ENCODE results near the gene MMP23B.

Gene MMP23B

DNA sequence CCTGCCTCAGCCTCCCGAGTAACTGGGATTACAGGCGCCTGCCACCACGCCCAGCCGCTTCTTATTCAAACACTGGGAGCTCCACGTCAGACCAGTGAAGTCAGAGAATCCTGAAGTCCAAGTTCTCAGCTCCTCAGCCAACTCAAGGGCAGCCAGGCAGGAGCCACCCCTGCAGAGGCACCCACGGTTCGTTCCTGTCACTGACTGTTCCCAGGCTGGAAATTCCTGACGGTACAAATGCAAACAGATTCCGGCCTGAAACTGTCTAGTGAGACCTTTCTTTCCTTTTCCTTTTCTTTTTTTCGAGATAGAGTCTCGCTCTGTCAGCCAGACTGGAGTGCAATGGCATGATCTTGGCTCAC, 48.9 kb downstream of the MMP23B start:
- H3K27me3 ChIP-seq (ENCODE audit: insufficient read depth, low read length, poor library complexity, severe bottlenecking) = no peaks in the 10 kb centered on the region
- H3K4me2 ChIP-seq (ENCODE audit: low read depth, low read length, poor library complexity, severe bottlenecking) = no peak overlapping the region
- H3K9me3 ChIP-seq (ENCODE audit: insufficient read depth, low read depth, low read length) = no peaks in the 10 kb centered on the region
- peaks cover 44% of the 10 kb centered on the region; the same call in 1 of the 2 replicates for H3K79me2 ChIP-seq (ENCODE audit: insufficient read depth, low read length)
- H3F3A ChIP-seq (ENCODE audit: low read depth) = no peaks in the 10 kb centered on the region
- H3K9ac ChIP-seq (ENCODE audit: low read depth, low read length, poor library complexity, severe bottlenecking) = no peak overlapping the region
- H3K36me3 ChIP-seq (ENCODE audit: insufficient read depth, low read length) = no peaks in the 10 kb centered on the region
- no peak overlapping the region for H2AFZ ChIP-seq (ENCODE audit: low read length)
- H3K4me1 ChIP-seq (ENCODE audit: insufficient read depth, low read length, poor library complexity, severe bottlenecking) = peaks cover 13% of the 10 kb centered on the region
- TF ChIP-seq, protein P1, sequence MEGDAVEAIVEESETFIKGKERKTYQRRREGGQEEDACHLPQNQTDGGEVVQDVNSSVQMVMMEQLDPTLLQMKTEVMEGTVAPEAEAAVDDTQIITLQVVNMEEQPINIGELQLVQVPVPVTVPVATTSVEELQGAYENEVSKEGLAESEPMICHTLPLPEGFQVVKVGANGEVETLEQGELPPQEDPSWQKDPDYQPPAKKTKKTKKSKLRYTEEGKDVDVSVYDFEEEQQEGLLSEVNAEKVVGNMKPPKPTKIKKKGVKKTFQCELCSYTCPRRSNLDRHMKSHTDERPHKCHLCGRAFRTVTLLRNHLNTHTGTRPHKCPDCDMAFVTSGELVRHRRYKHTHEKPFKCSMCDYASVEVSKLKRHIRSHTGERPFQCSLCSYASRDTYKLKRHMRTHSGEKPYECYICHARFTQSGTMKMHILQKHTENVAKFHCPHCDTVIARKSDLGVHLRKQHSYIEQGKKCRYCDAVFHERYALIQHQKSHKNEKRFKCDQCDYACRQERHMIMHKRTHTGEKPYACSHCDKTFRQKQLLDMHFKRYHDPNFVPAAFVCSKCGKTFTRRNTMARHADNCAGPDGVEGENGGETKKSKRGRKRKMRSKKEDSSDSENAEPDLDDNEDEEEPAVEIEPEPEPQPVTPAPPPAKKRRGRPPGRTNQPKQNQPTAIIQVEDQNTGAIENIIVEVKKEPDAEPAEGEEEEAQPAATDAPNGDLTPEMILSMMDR (conservative IDR thresholded peaks at IDR 0.05; ENCODE audit: low read length) = no peak
- TF ChIP-seq EZH2phosphoT487 (IDR thresholded peaks at IDR 0.05; ENCODE audit: borderline replicate concordance) = no peak
- H4K20me1 ChIP-seq (ENCODE audit: insufficient read depth, low read length, poor library complexity, severe bottlenecking) = peaks cover 3% of the 10 kb centered on the region
- H3K9me2 ChIP-seq (replicated peaks; ENCODE audit: low read depth, low read length) = no peaks in the 10 kb centered on the region
- H3K4me3 ChIP-seq (ENCODE audit: low read length, poor library complexity, severe bottlenecking) = no peak overlapping the region

DNA sequence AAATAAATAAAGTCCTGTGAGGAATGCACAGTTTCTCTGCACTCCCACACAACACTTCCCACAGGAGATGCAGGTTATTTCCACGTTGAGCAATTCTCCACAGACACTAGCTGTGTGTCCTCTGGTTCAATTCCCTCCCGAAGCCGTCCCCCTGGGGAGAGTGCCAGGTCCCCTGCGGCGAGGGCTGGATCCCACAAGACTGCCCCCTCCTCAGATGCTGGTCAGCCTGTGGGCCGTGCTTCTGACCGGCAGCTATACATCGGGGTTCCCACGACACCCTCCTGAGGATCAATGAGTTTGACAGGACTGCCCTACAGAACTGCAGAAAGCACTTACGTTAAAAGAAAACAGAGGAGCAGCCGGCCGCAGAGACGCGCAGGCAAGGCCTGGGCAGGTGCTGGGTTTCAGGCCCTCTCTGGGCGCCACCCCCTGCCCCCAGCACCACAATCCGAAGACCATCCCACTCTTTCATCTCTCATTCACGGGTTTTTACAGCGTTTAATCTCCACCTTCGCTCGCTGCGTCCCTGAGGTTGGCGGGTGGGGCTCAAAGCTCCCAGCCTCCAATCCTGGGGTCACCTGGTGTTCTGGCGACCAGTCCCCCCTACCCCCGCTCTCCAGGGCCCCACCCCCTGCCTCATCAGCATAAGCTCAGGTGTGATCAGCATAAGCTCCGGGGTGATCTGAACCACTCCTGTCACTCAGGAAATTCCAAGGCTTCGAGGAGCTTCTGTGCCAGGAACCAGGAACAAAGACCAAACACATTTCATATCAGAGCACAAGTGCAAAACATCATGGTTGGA, 51.3 kb downstream of the MMP23B start:
- TF ChIP-seq, protein P1 (conservative IDR thresholded peaks at IDR 0.05; ENCODE audit: low read length) = no peak
- no peak for TF ChIP-seq EZH2phosphoT487 (IDR thresholded peaks at IDR 0.05; ENCODE audit: borderline replicate concordance)

More for the DNA sequence above, 51.3 kb downstream of the MMP23B start:
- Histone ChIP-seq H4K20me1 (ENCODE audit: insufficient read depth, low read length, poor library complexity, severe bottlenecking) (peaks cover 3% of the 10 kb centered on the region), H3K9me2 (replicated peaks; ENCODE audit: low read depth, low read length) (no peaks in the 10 kb centered on the region), H3K27me3 (ENCODE audit: insufficient read depth, low read length, poor library complexity, severe bottlenecking) (no peaks in the 10 kb centered on the region), H3K4me3 (ENCODE audit: low read length, poor library complexity, severe bottlenecking) (no peak overlapping the region), H3F3A (ENCODE audit: low read depth) (no peaks in the 10 kb centered on the region), H3K79me2 (ENCODE audit: insufficient read depth, low read length) (peaks cover 54% of the 10 kb centered on the region; the same call in 1 of the 2 replicates), H3K4me1 (ENCODE audit: insufficient read depth, low read length, poor library complexity, severe bottlenecking) (peaks cover 4% of the 10 kb centered on the region), H2AFZ (ENCODE audit: low read length) (no peak overlapping the region), H3K9me3 (ENCODE audit: insufficient read depth, low read depth, low read length) (no peaks in the 10 kb centered on the region), H3K9ac (ENCODE audit: low read depth, low read length, poor library complexity, severe bottlenecking) (no peak overlapping the region), H3K36me3 (ENCODE audit: insufficient read depth, low read length) (no peaks in the 10 kb centered on the region), H3K4me2 (ENCODE audit: low read depth, low read length, poor library complexity, severe bottlenecking) (no peak overlapping the region)

Data from Loucy (cell line).